ENCODE results near the gene BABAM2.

BABAM2 gene

DNA sequence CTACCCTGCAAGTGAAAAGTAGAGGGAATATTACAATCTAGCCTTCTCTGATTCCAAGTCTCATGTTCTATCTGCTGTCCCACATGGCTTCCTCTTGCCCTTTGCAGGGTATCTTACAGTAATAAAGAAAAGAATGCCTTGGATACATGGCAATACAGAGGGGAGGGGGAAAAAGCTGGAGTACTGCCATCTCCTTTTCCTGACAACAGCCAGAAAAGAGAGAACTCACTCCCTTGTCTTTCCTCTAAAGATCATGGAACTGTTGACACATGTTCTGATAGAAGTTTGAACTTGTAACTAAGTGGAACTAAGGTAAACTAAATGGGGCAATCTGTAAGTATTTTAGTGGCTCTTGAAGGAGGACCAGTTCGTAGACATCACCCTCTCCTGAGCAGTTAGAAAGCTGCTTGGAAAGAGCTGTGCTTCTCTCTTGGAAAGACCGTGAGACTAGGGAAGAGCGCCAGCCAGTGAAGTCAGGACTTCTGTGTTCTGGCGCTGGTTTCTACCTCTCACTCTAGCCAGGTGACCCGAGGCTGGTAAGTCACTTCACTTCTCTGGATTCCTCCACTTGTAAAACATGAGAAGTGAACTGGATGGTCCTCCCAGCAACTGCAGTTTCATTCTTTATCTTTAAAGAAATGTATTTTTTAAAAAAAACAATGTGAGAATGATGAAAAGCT, 259.8 kb downstream of the BABAM2 start:
- no peak for DNase-seq
- intact Hi-C loops (cut with DNase I) = no loop called here

DNA sequence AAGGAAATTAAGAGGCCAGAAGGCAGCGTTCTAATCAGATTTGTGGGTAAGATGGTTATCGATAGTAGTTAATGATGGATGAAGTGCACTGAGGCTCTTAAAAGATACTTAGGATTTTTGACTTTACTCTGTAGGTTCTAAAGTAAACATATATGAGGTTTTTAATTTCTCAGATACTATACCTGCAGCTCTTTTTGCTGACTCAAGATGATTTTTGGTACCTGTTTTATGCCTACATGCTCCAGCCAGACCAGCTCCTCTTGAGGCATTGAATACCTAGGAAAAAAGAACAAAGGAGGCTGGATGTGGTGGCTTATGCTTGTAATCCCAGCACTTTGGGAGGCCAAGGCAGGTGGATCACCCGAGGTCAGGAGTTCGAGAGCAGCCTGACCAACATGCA, 260.5 kb downstream of the BABAM2 start:
- intact Hi-C loops (cut with DNase I) = no loop called here
- DNase-seq = no peak

DNA sequence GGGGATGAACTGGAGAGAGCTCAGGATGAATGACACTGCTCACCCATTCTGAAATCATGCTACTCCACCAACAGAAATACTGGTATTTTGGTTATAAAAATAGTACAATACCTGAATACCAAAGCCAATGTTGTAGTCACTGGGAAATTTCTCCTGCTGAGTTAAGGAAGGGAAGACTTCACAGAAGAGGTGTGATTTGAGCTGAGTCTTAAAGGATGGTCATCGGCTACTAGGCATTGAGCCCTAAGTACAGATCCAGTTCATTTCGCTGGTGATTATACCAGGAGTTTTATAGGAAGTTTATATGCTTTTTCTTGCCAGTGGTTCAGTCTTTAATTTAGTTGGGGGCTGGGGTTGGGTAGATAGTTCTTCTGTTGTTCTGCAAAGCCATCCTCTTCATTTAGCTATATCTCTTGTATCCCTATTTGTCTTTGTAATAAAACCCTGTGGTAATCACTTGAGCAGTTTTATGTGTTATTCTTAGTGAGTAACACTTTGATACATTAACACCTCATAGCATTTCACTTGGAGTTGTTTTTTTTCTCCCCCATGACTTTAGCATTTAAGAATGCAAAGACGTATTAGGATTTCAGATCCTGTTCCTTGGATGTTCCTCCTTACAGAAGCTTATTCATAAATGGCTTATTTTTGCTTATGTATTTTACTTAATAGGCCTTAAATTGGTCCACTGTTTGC, 262.2 kb downstream of the BABAM2 start:
- intact Hi-C loops (cut with DNase I) = no loop called here
- no peak for DNase-seq

DNA sequence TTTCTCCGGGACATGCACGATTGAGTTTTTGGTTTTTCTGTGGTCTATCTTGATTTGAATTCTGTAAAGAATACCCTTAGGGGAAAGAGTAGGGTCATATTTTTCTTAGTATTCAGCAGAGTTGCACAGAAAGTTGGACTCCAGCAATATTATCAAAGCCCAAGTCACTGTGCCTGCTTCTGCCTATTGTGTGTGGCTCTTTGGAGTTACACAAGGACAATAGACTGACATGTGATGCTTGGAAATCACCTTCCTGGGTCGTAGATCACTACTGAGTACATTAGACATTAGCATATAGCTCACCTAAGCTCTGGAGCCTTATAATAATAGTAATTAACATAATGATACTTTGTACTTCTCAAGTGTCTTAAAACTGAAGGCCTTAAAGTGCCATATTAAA, 263.3 kb downstream of the BABAM2 start:
- intact Hi-C loops (cut with DNase I) = no loop called here

DNA sequence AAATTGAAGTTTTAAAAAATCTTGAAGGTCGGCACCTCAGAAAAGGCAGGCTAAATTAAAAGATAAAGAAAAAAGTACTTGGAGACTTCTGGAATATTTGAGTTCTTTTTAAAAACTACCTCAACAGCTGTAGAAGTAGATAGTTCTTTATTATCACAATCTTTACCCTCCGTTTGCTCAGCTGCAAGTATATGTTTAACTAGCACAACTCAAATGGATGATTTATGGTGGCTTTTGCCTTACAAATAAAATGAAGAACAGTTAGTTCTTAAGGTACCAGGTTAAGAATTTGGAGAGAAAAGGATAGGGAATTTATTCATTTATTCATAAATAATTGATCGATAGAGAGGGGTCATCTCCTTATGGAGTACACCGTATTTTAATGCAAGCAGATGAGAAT, 264.6 kb downstream of the BABAM2 start:
- DNase-seq = no peak
- intact Hi-C loops (cut with DNase I) = no loop called here

More for the DNA sequence above, 263.3 kb downstream of the BABAM2 start:
- no peak for DNase-seq

DNA sequence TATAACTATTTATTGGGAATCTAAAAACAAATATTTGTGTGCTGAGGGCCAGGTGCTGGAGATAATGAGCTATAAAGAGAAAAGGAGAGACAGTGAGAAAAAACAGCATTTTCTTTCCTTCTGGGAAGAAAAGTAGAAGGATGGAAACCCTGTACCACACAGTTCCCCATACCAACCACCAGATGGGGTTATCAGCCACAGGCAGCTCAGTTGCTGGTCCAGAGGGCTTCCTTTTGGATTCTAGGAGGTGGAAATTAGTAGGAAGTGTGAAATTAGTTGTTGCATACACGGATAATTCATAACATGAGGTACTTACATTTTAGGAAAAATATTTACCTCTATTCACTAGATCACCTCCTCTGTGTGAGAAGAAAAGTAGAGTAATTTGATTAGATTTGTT, 265.1 kb downstream of the BABAM2 start:
- intact Hi-C loops (cut with DNase I) = no loop called here
- DNase-seq = no peak

DNA sequence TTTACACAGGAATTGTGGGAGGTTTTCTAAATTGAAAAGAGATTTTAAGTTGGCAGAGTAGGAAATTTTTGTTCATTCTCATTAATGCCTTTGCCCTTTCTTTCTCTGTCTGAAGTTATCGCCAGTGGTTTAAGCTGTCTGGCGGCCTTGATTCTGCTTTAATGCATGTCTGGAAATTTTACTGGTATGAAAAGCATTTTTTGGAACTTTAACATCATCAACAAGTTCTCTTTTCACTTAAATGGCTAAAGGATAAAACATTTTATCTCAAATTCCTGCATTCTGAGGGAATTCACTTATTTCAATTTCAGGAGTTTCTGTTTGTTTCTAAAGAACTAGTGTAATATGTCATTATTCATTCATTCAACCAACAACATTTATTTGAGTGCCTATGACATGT, 268.3 kb downstream of the BABAM2 start:
- no peak for DNase-seq
- intact Hi-C loops (cut with DNase I) = no loop called here

DNA sequence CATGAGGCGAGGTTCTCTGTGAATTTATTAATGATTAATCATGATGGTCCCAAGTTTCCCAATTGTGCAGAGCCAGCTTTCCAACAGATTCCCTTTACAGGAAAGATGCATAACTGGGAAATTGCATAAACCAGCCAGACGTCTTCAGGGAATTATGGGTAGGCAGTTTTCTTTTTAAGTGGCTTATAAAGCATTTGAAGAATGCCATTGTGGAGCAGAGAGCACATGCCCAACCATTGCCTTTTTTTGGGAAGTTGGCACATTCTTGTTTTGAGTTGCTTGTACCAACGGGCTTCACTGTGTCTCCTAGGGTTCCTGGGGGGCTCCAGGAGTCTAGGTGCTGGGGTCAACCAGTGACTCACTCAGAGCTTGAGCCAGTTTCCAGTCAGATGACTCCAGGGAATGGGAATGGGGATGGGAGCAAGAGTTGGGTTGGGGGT, 270.5 kb downstream of the BABAM2 start:
- DNase-seq = no peak
- intact Hi-C loops (cut with DNase I) = no loop called here

DNA sequence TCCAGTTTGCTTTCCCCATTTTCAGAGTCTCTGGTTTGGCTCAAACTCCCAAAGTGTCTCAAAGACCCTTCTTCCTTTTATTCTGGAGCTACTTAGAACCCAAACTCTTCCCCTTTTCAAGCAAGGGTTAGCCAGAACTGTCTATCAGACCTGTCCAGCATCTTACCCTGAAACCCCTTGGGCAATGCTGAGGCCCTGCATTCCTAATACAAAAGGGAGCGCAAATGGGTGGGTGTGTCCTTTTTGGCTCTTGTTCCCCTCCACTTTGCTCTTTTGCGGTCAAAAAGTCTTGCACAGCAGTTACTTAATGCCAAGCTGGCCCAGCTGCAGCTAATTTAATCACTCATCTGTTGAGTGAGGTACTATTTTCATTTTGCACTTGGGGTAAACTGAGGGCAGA, 270.9 kb downstream of the BABAM2 start:
- intact Hi-C loops (cut with DNase I) = no loop called here

DNA sequence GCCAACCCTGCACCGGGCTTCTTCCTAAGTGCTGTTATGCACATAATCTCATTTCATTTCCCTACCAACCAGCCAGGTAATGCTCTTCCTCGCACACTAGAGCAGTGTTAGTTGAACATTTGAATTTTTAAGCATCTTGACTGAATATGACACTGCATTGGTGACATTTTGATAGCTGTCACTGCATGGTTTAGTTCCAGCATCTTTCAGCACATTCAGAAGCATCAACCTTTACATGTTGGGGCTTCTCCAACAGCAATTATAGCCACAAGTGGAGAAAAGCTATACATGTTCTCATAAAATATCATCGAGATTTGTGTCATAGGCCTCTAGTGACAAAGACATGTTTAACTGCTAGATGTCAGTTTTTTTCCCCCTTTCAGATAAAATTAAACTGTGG, 272.0 kb downstream of the BABAM2 start:
- intact Hi-C loops (cut with DNase I) = no loop called here
- no peak for DNase-seq

More for the DNA sequence above, 270.9 kb downstream of the BABAM2 start:
- DNase-seq = no peak

DNA sequence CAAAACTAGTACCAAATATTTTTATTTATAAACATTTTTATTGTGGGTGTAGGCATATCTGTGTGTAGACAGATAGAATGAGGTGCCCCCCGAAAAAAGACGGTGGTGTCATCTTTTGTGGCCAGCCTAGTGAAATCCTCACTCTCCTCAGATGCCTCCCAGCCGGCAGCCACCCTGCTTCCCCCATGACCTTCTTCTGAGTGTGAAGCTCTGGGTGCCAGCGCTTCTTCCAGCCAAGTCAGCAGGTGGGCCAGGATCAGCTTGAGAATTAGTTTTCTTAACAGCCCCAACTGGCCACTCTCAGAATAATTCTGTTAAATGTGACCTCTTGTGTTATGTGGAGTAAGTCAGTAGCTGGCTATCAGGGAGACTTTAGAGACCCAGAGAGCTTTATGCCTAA, 272.5 kb downstream of the BABAM2 start:
- intact Hi-C loops (cut with DNase I) = no loop called here
- peak in 1 of 10 donors; percentile 73 for DNase-seq

DNA sequence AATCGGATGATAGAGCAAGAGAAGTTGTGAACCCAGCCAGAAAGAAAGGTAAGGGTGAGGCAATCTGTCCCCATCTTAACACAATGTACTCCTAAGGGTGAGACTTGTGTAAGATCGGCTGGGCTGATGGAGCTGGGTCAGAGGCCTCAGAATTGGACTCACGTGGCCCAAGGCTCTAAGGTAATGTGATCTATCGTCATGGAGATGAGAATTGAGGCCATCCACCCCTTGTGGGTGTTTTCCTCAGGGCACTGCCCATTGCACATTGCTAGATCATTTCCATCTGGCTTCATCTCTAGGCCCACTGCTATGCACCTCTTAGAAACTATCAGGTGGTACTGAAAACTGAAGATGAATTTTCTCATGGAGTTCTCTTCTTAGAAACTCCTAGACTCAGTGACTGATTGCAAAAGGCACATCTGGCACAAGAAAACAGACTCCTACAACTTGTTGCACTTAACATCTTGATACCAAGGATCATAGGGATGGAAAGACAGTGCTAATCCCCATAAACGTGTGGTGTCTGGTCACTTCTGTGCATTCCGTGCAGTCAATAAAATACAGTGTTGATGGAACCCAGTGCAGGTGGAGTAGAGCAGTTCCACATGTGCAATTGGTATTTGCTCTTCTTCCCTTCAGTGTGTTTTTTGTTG, 273.2 kb downstream of the BABAM2 start:
- DNase-seq = no peak
- intact Hi-C loops (cut with DNase I) = no loop called here

DNA sequence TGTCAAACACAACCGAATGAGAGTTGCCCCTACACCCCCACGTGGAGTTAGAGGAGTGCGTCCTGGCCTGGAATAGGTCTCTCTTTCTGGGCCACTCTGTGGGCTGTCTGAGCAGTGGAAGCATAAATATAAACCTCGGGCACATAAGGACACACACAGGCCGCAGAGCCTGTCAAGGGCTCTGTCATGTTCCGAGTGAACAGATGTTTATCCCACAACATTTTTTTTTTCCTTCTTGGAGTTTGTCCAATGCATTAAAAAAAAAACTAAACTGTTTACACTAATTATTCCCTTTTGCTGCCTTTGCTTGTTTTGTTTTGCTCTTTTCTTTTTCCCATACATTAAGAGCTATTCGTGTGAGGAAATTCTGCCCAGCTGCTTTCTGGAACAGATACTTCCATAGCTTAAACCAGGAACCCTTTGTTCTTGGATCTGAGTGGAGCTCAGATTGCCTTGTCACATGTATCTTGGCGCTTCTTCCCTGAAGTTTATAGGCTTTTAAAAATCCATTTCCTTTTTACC, 273.8 kb downstream of the BABAM2 start:
- peak in 1 of 10 donors; percentile 67 for DNase-seq
- intact Hi-C loops (cut with DNase I) = no loop called here

DNA sequence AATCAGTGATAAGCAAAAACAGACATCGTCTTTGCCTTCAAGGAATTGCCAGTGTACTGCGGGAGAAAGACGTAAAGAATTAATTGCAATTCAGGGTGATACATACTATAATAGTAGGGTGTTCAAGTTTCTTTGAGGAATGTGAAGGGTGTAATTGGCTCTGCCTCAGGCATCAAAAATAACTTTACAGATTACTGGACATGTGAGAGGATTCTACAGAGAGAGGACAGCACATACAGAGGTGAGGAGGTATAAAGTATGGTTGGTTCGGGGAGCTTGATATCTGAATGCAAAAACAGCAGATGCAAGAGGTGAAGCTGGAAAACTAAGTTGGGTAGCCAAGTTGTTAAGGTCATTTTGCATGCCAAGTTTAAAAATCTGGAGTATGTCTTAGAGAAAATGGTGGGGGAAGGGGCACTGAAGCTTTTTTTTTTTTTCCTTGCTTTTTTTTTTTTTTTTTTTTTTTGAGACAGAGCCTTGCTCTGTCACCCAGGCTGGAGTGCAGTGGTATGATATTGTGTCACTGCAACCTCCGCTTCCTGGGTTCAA, 274.6 kb downstream of the BABAM2 start:
- no peak for DNase-seq

DNA sequence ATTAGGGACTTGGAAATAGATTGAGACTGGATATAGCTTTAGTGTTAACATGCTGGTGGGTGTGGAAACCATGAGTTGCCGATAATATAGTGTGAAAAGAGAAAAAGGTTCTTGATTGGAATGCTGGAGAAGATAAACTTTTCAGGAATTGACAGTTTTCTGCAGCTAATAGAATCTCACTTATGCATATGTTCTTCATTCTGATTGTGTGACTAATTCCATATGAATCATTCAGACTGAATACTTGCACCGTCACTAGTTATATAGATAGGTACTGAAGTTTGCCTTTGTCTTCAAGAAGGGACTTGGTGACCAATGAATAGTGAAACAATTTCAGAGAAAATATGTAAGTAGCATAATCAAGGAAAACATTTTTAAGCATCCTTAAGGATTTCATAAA, 276.4 kb downstream of the BABAM2 start:
- DNase-seq = no peak
- intact Hi-C loops (cut with DNase I) = no loop called here

More for the DNA sequence above, 274.6 kb downstream of the BABAM2 start:
- intact Hi-C loops (cut with DNase I) = no loop called here

DNA sequence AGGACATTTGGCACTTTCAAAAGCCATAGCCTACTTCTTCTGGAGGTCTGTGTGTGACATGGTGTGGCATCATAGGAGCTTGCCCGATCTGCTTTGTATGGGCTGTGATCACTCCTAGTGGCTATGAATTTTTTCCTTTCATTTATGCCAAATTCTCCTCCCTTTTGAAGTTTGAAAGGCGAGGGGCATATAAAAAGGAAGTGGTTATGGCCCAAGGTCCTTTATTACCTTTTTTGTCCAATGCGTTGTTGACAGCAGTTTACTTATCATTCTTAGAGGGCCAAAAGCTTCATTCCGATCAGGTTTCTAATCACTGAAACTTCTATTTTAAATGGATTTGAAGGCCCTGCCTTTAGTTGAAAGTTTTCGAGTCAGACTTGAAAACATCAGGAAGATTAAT, 277.8 kb downstream of the BABAM2 start:
- intact Hi-C loops (cut with DNase I) = no loop called here
- no peak for DNase-seq

DNA sequence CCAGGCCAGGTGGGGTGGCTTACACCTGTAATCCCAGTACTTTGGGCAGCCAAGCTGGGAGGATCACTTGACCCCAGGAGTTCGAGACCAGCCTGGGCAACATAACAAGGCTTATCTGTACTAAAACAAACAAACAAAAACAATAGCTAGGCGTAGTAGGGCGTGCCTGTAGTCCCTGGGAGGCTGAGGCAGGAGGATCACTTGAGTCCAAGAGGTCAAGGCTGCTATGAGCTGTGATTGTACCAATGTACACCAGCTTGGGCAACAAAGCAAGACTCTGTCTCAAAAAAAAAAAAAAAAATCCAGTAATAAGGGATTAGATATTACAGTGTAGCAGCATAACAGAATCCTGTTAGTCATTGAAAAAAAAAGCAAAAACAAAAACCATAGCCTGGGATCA, 279.0 kb downstream of the BABAM2 start:
- no peak for DNase-seq
- intact Hi-C loops (cut with DNase I) = no loop called here

DNA sequence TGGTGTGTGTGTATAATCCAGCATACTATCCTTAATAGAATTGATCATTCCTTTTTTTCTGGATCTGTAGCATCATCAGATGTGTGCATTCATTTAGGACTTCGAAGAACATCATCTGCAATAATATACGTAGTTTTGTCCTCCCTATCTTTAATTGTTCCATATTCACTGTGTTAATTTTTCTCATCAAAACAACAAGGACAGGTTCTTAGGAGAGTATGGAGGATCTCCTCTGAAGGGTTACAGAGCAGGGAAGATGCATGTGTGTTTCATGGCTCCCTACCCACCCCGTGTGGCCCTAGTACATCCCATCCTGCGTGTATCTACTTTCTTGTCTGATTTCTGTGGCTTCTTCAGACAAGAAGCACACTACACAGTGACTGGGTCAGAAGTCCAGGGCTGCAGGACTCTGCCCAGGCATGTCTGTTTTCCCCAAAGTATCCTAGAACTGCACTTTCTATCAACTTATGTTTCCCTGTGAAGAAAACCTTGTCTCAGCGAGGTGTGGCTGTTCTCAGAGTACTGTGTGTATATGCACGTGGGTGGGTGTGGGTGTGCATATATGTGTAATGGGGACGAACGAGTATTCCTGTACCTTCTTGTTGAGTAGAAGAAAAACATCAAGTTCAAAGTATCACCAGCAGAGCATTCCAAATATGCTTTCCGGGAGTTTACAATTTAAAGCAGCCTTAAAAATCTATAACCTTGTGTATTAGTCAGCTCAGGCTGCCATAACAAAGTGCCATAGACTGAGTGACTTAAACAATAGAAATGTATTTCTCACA, 281.8 kb downstream of the BABAM2 start:
- intact Hi-C loops (cut with DNase I) = no loop called here
- DNase-seq = no peak

DNA sequence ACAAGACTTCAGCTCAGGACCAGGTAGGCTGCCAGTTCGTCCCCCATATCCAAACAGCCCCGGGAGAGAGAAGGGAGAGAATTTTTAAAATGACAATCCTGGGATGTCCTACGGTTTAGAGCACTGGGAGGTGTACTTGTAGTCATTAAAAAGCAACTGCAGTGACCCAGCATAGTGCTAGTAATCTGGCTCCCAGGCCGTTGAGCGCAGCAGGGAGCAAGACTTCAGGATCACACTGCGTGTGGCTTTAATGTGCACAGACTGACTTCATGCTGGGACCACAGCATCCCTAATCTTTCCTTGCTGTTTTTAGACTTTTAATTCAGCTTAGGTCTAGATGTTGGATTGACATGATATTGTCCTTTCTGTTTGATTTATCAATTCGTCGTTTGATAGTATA, 282.8 kb downstream of the BABAM2 start:
- no peak for DNase-seq
- intact Hi-C loops (cut with DNase I) = no loop called here

DNA sequence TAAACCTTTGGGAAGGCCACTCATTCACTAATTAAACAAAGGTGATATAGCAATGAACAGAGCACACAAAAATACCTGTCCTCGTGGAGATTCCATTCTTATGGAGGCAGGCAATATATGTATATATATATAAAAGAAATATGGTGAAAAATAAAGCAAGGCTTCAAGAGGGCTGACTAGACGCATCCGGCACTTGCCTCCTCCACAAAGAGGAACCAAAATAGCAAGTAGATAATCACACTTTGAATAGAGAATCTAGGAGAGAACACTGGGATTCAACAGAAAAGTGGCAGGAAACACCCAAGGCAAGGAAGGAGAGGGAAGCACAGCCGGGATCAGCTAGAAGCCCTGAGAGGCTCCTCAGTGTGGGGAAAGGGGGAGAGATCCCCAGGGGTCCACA, 283.7 kb downstream of the BABAM2 start:
- intact Hi-C loops (cut with DNase I) = no loop called here
- no peak for DNase-seq

DNA sequence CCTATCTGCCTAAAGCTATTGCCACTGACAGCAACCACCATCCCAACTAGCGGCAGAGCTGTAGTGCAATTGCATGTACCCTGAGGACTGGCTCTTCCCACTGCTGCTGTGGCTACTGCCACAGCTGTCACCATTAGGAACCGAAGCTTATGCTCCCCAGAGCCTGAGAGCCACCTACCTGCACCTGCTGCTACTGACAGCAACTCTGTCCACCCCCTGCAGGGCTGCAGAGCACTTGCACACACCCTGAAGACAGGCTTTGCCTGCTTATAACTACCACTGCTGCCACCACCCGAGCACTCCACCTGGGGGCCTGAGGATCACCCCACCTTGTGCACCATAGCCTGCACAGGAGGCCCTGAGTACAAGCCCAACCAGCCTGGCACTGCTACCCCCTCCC, 284.5 kb downstream of the BABAM2 start:
- intact Hi-C loops (cut with DNase I) = no loop called here
- no peak for DNase-seq
